ENCODE results near the gene SDF2L1. TPM values are rescaled to one million over a fixed set of nuclear protein-coding genes. Genes with fewer than 3 reads are reported as not detected.

SDF2L1 gene
- total and polyA plus RNA-seq, 8 donors: 24.0 to 49.2 (median 34.0) TPM

- WGBS, 2 donors: 64 to 69% methylated on average over 7 of the region's 7 CpGs
- no peak for TF ChIP-seq CTCF (IDR thresholded peaks at IDR 0.05)
- Histone ChIP-seq H3K4me3 (no peak overlapping the region), H3K27ac (no peak overlapping the region), H3K4me1 (no peaks in the 10 kb centered on the region), H3K27me3 (no peaks in the 10 kb centered on the region), H3K9me3 (no peaks in the 10 kb centered on the region), H3K36me3 (no peaks in the 10 kb centered on the region)
- FAIRE-seq (no peak), DNase-seq (no peak), ATAC-seq (no peak)
- intact Hi-C loops (cut with DNase I): no loop called here
These were observed 17.9 kb downstream of the SDF2L1 start for GRCh38 chr22:21659864-21660525.

GRCh38 chr22:21660904-21661303, 18.8 kb downstream of the SDF2L1 start:
- 68 to 71% methylated on average over 6 to 7 of the region's 7 CpGs for WGBS, 2 donors
- intact Hi-C loops (cut with DNase I): no loop called here
- H3K9me3 ChIP-seq: no peaks in the 10 kb centered on the region
- ATAC-seq: no peak
- DNase-seq: no peak
- H3K4me1 ChIP-seq: no peaks in the 10 kb centered on the region
- no peak for FAIRE-seq
- H3K27me3 ChIP-seq: no peaks in the 10 kb centered on the region
- H3K4me3 ChIP-seq: no peak overlapping the region
- no peak for TF ChIP-seq CTCF (IDR thresholded peaks at IDR 0.05)
- H3K36me3 ChIP-seq: no peaks in the 10 kb centered on the region
- no peak overlapping the region for H3K27ac ChIP-seq

GRCh38 chr22:21661991-21662390, 19.9 kb downstream of the SDF2L1 start:
- Histone ChIP-seq H3K9me3 (no peaks in the 10 kb centered on the region), H3K27ac (no peak overlapping the region), H3K36me3 (no peaks in the 10 kb centered on the region), H3K4me3 (no peak overlapping the region), H3K4me1 (no peaks in the 10 kb centered on the region), H3K27me3 (no peaks in the 10 kb centered on the region)
- WGBS, 2 donors: 89 to 96% methylated on average over 5 of the region's 5 CpGs
- DNase-seq (no peak), ATAC-seq (no peak), FAIRE-seq (no peak)
- no peak for TF ChIP-seq CTCF (IDR thresholded peaks at IDR 0.05)
- intact Hi-C loops (cut with DNase I): no loop called here

DNA sequence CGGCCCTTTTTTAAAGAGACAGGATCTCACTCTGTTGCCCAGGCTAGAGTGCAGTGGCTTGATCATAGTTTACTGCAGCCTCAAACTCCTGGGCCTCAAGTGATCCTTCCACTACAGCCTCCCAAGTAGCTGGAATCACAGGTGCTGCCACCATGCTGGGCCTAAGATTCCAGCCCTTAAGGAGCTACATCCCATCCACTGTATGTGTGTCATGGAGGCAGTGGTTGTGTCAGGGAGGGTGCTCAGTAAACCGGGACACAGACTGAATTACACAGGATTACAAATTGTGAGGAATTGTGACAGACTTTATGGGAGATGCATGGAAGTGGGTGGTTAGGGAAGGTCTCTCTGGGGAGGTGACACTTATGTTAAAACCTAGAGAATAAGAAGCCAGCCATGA, 21.6 kb downstream of the SDF2L1 start:
- intact Hi-C loops (cut with DNase I): no loop called here
- H3K9me3 ChIP-seq: no peaks in the 10 kb centered on the region
- no peak for DNase-seq
- no peak overlapping the region for H3K4me3 ChIP-seq
- H3K27me3 ChIP-seq: no peaks in the 10 kb centered on the region
- no peak for FAIRE-seq
- no peak for TF ChIP-seq CTCF (IDR thresholded peaks at IDR 0.05)
- H3K4me1 ChIP-seq: peaks cover 0 to 4% (median 0%) of the 10 kb centered on the region in 3 donors
- 86 to 98% methylated on average over 2 of the region's 2 CpGs for WGBS, 2 donors
- no peak overlapping the region for H3K27ac ChIP-seq
- H3K36me3 ChIP-seq: no peaks in the 10 kb centered on the region
- ATAC-seq: no peak

GRCh38 chr22:21665047-21665851, 23.1 kb downstream of the SDF2L1 start:
- intact Hi-C loops (cut with DNase I): no loop called here
- Histone ChIP-seq H3K9me3 (no peaks in the 10 kb centered on the region), H3K27ac (peak overlapping the region; percentile 84 to 92 (median 87)), H3K4me3 (peak overlapping the region; percentile 41 to 74 (median 66)), H3K27me3 (no peaks in the 10 kb centered on the region), H3K4me1 (peaks cover 0 to 7% (median 0%) of the 10 kb centered on the region in 3 donors), H3K36me3 (no peaks in the 10 kb centered on the region)
- 68 to 72% methylated on average over 25 to 26 of the region's 26 CpGs for whole genome bisulfite sequencing, 2 donors
- FAIRE-seq: no peak
- no peak for TF ChIP-seq CTCF (IDR thresholded peaks at IDR 0.05)
- ATAC-seq: no peak
- no peak for DNase-seq

Measured in pancreas (tissue), 10 donors.